ENCODE measurements around the gene PNLIPRP3.

Gene PNLIPRP3

DNA sequence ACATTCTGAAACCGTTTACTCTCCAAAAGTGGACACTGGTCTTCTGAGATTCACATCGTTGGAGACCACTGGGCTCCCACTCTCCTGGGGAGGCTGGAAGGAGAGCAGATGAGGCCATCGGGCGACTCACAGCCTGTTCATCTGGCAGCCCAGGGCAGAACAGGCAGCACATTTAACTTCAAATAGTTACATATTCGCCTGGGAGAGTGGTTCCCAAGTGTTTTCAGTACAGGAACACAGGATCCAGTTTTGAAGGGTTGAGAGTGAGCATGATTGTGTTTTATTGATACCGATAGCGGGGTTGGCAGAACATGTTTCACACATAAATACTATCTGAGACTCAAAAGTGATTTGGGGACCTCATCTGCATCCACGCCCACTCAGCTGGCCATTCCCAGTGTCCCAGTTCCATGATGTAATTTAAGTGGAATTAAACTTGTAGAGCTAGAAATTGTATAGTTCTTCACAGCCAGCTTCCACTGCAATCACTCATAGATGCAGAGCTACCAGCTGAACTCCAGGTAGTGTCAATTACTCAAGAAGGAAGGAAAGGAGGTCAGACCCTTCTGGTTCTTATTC, 95.2 kb downstream of the PNLIPRP3 start:
- no peak for FAIRE-seq
- TF ChIP-seq SPI1 (IDR thresholded peaks at IDR 0.05; ENCODE audit: low read depth, low read length) (no peak), PAX5 (IDR thresholded peaks at IDR 0.05; ENCODE audit: insufficient read depth, low read length, severe bottlenecking) (no peak), TAF1 (IDR thresholded peaks at IDR 0.05; ENCODE audit: low read depth, low read length) (no peak), POLR2A (IDR thresholded peaks at IDR 0.05; ENCODE audit: low read depth, low read length) (no peak)

GRCh38 chr10:116524736-116525135, 97.1 kb downstream of the PNLIPRP3 start:
- no peak for TF ChIP-seq TAF1 (IDR thresholded peaks at IDR 0.05; ENCODE audit: low read depth, low read length)
- TF ChIP-seq POU2F2 (IDR thresholded peaks at IDR 0.05; ENCODE audit: low read depth, low read length), result no peak
- no peak for TF ChIP-seq SPI1 (IDR thresholded peaks at IDR 0.05; ENCODE audit: low read depth, low read length)
- FAIRE-seq (no peak), DNase-seq (ENCODE audit: insufficient read length, low spot score) (no peak)

More for the DNA sequence above, 95.2 kb downstream of the PNLIPRP3 start:
- DNase-seq (ENCODE audit: insufficient read length, low spot score), result no peak

GRCh38 chr10:116526219-116526618, 98.6 kb downstream of the PNLIPRP3 start:
- TF ChIP-seq POU2F2 (IDR thresholded peaks at IDR 0.05; ENCODE audit: low read depth, low read length) (no peak), TAF1 (IDR thresholded peaks at IDR 0.05; ENCODE audit: low read depth, low read length) (no peak), PAX5 (IDR thresholded peaks at IDR 0.05; ENCODE audit: insufficient read depth, low read length, severe bottlenecking) (no peak), POLR2A (IDR thresholded peaks at IDR 0.05; ENCODE audit: low read depth, low read length) (no peak), POLR2AphosphoS5 (IDR thresholded peaks at IDR 0.05; ENCODE audit: low read depth, low read length) (no peak), SPI1 (IDR thresholded peaks at IDR 0.05; ENCODE audit: low read depth, low read length) (no peak)
- no peak for DNase-seq (ENCODE audit: insufficient read length, low spot score)

More at GRCh38 chr10:116526219-116526618, 98.6 kb downstream of the PNLIPRP3 start:
- FAIRE-seq, result no peak

Data from GM12891 (cell line).